HCEC 1CT (cell line): ENCODE results near the gene DUSP10.

Source experiments
- DNase-seq: peaks from one replicate; pipeline ENCODE4 v3.0.0-alpha.2; 2017

The DUSP10 gene

GRCh38 chr1:221728037-221728505 lies 13.8 kb downstream of the DUSP10 start:
- DNase-seq, result no peak

- DNase-seq, result no peak
Measured at GRCh38 chr1:221727146-221728036, 14.5 kb downstream of the DUSP10 start.

- peak; percentile 76 for DNase-seq
Measured at GRCh38 chr1:221725735-221726672, 15.9 kb downstream of the DUSP10 start.

GRCh38 chr1:221724931-221725605 lies 16.8 kb downstream of the DUSP10 start:
- peak; percentile 86 for DNase-seq

- DNase-seq, result no peak
Measured at GRCh38 chr1:221723848-221724236, 18.0 kb downstream of the DUSP10 start.

- DNase-seq, result peak; percentile 65
Measured at GRCh38 chr1:221723018-221723847, 18.7 kb downstream of the DUSP10 start.

GRCh38 chr1:221722254-221723017 lies 19.5 kb downstream of the DUSP10 start:
- DNase-seq, result no peak

- DNase-seq, result peak; percentile 54
Measured at GRCh38 chr1:221720545-221720944, 21.3 kb downstream of the DUSP10 start.

- peak; percentile 75 for DNase-seq
Measured at GRCh38 chr1:221719987-221720386, 21.9 kb downstream of the DUSP10 start.

GRCh38 chr1:221719278-221719597 lies 22.7 kb downstream of the DUSP10 start:
- no peak for DNase-seq

GRCh38 chr1:221718381-221719277 lies 23.3 kb downstream of the DUSP10 start:
- DNase-seq, result peak; percentile 91

- no peak for DNase-seq
Measured at GRCh38 chr1:221717485-221717853, 24.4 kb downstream of the DUSP10 start.

- no peak for DNase-seq
Measured at GRCh38 chr1:221716713-221717484, 25.0 kb downstream of the DUSP10 start.

GRCh38 chr1:221715321-221716169 lies 26.3 kb downstream of the DUSP10 start:
- peak; percentile 59 for DNase-seq

- no peak for DNase-seq
Measured at GRCh38 chr1:221714227-221715152, 27.4 kb downstream of the DUSP10 start.

- DNase-seq, result no peak
Measured at GRCh38 chr1:221712776-221713431, 29.0 kb downstream of the DUSP10 start.

GRCh38 chr1:221712198-221712684 lies 29.6 kb downstream of the DUSP10 start:
- peak; percentile 89 for DNase-seq
